ACHN (cell line): Measurements from ENCODE around the gene SCAMP1.
A peak's percentile ranks its signal among the peaks of the same experiment; 100 is the strongest.

Experiments used
- DNase-seq: peaks from one replicate; pipeline ENCODE4 v3.0.0-alpha.2; 2015
- in situ Hi-C: cut with HindIII; loops from 2 replicates; pipeline ENCODE4 v1.10.0; 2017; ENCODE audit warnings: low sequenced_read_pairs, low pct_ligation_motif_present, low pct_unique_long_range_greater_than_20kb

SCAMP1 gene

DNA sequence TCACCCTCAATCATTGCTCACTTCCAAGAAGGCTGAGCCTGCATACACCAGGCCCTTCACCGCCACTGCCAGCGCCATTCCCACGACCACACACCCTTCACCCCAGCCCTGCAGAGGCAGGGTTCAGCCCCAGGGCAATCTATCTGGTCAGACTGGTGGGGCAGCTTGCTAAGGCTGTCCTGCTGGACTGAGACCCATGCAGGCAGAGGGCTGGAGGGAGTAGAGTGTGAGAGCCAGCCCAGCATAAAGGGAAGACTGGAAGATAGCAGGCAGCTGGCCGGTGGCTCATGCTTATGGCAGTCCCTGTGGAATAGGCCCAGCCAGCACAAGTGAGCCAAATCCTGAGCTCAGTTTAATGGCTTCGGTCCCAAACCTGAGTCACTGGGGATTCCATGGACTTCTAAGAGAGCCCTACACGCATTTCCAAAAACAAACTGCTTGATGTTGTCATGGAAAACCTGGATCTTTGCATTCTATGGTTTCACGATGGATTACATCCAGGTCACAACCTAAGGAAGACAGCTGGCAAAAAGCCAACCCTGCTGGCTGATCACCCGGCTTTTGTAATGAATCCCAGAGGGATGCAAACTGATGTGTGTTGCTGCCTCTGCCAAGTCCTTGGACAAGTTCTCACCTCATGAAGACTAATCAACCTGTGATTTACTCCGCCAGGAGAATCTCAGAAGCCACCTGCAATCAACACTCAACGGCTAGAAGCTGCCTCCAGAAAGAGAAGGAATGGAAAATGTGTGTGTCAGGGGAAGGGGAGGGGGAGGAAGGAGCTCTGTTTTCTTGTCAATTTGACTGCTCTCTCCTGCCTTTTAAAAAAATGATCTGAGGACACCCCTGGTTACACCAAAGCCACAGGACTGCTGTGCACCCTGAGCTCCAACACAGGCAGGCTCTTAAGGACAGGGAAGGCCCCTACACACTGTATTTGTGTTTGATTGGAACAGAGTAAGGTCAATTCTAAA lies 144.6 kb downstream of the SCAMP1 start:
- DNase-seq = peak; percentile 75
- in situ Hi-C loops = no loop called here

GRCh38 chr5:78505860-78506259 lies 145.4 kb downstream of the SCAMP1 start:
- no peak for DNase-seq
- in situ Hi-C loops = no loop called here

DNA sequence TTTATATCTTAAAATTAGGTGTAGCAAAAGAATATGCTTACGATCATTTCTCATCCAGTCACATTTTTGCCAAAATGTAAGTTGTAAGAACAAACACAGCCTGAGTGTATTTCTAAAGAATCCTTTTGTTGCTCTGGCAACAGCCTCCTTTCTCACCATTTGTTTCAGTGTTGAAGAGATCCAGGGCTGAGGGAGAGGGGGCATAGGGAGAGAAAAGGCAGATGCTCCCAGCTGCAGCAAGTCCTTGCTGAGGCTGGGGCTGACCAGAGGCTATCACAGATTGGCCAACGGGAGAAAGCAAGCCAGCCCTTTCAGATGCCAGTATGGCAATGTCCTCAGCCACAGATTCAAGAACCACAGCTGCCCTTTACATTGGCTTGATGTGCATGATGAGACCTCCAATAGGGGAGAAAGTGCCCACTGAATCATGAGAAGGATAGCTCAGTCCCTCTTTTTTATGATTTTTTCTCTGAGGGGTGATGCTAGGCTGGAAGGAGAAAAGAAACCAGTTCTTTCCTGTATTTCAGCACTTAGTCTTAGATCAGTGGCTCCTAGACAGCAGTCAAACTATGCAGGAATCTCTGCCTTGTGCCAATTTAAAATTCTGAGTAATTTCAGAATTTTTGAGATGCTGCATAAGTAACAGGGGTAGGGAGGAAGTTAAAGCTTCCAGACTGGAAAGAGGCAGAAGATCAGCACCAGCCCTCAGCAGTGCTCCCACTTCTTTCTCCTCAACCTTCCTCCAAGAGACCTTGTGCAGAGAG lies 146.0 kb downstream of the SCAMP1 start:
- in situ Hi-C loops = no loop called here
- DNase-seq = no peak

GRCh38 chr5:78507531-78507930 lies 147.1 kb downstream of the SCAMP1 start:
- in situ Hi-C loops = no loop called here
- DNase-seq = no peak

DNA sequence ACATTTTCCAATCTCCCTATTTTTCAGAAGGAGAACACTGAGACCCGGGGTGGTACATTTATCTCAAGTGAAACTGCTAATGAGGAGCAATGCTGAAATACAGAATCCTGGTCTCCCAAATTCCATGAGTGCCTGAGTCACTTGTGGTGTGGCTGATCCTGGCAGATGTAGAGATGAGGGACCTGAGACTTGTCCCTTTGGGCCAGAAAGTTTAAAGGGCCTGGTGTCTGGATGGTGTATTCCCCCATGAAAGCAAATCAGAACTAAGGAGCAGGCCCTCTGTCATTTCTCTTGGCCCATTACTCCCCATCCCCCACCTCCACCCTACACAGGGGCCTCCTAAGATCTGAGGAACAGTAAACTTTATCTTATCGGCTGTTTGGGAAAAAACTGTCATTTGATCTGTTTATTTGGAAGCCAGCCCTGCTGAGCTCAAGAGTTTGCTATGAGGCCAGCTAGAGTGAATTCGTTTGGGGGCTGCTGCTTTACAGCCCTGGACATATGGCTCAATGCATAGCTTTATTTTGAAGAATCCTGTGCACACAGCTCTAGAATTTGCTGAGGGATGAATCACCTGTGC lies 147.9 kb downstream of the SCAMP1 start:
- DNase-seq = no peak
- in situ Hi-C loops = no loop called here

DNA sequence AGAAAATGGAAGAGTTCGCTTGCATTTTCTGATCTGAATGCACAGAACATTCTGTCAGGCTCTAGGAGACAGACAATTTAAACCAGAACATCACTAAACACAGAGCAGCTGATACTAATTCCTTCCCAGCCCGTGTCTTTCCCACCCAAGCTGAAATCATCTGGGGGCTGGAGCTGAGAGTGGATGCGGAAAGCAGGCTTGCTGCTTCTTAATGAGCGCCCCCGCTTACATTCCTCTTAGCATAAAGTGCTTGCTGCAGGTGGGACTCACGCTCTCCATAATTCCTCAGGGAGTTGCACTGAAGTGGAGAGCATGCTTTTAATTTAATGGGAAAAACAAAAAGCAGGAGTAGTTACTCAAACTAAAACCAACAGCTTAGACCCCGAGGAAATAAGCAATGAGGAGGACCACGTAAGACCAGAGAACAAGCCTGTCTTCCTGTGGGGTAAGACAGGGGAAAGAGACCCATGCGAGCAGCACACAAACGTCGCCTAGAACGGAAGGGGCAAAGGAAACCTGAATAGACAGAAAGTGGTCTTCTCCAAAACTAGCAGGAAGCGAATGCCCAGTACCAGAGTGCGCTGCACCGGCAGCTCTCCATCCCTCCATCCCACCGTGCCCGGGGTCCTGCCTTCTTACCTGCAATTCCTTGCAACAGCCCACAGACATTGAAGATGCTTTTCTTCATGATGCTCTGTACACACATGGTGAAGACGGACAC lies 148.9 kb downstream of the SCAMP1 start:
- DNase-seq = no peak
- in situ Hi-C loops = no loop called here

DNA sequence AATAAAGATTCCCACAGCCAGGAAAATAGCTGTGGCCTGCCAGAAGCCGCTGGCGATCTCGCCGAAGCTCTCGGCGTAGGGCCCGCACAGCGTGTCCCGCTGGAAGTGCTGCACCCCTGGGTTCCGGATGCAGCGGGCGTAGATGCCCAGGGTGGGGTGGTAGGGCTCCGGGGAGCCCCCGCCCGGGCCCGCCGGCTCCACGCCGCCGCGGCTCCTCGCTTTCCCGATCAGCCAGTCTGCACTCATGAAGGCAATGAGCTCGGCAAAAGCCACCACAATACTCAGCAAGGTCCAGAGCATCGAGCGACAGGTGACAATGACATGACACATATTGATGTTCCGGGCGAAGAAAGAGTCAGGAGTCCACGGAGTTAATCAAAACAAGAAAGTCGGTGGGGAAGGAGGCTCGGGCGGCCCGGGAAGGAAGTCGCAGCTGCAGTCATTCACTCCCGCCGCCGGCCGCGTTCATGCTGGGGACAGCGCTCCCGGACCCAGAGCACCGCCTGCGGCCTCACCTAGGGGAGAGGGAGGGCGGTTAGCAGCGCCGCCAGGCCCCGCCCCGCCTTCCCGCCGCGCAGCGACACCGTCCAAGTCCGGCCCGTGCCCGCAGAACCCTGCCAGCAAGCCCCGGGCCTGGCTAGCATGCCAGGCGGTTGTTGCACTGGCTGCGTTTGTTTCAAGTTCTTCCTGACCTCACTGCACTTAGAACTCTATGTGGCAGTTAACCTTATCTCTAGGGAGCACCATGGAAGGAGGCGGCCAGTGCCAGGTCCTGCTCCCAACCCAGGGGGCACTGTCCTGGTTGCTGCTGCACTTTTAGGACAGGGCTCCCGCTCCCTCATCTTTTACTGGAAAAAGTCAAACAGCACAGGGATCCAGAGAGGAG lies 149.7 kb downstream of the SCAMP1 start:
- in situ Hi-C loops = no loop called here
- peak; percentile 32 for DNase-seq

DNA sequence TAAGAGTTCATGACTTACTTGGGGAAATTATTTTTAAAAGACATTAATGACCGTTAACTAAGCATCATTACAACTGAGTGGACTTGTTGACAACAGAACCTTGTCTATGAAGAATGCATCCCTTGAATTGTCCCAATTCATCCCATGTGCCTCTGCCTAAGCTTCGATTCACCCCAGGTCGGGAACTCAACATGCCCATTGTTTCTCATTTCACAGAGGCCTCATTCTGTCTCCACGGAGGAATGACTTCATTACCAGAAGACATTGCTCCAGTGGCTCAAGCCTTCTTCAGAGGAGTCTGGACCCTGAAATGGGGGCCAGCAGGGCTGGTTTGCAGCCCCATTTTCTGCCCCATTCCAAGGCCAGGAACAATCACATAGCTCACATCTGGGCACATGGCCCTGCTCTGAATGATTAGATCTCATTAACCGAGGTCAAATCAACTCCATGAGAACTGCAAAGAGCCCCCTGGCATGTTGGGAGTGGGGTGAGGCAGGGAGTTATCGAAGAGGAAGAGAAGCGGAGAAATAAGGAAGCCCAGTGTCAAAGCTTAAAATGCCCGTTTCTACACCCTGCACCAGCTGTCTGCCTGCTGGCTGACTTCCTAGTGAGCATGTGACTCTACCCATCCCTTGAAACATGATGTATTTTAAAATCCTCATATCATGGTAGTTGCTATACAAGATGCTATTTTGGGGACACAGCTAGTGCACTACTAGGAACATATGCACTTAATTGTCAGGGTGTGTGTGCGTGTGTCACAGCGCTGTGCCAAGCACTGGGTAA lies 150.9 kb downstream of the SCAMP1 start:
- in situ Hi-C loops = no loop called here
- no peak for DNase-seq

- in situ Hi-C loops = no loop called here
Measured at GRCh38 chr5:78512435-78512834, 152.0 kb downstream of the SCAMP1 start.

GRCh38 chr5:78513441-78513840 lies 153.0 kb downstream of the SCAMP1 start:
- DNase-seq = no peak
- in situ Hi-C loops = no loop called here

More at GRCh38 chr5:78512435-78512834, 152.0 kb downstream of the SCAMP1 start:
- no peak for DNase-seq

DNA sequence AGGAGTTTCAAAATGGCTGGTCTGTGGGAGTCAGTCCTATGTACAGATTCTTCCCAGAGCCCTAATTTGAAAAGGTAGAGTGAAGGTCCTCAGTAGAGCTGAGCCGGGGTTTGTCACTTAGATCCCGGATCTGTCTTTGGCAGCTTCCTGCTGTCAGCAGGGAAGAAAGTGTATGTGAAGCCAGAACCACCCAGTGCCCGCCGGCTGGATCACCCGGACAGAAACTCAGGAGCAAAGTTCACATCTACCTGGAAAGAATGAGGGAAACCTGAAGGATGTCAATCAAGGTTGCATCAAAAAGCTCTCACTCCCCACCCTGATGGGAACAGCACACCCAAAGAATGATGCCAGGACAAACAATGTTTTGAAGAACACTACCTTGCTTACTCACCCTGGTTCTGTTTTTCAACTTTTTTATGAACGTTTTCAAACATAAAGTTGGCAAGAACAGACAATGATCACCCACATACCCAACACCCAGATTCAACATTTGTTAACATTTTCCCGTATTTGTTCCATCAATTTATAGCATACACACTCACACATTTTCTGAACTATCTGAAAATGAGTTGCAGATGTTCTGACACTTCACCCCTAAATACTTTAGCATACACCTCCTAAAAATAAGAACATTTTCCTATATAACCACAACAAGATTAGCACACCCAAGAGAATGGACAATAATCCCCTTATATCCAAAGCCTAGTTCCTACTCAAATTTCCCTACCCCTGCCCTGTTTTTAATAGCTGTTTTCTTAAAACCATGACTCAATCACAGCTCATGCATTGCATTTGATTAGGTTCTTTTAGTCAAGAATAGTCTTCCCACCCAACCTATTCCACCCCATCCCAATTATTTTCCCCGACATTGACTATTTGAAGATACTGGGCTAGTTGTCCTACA lies 154.3 kb downstream of the SCAMP1 start:
- no peak for DNase-seq
- in situ Hi-C loops = no loop called here

GRCh38 chr5:78515670-78516069 lies 155.3 kb downstream of the SCAMP1 start:
- DNase-seq = no peak
- in situ Hi-C loops = no loop called here

GRCh38 chr5:78518365-78519197 lies 158.2 kb downstream of the SCAMP1 start:
- in situ Hi-C loops = no loop called here

DNA sequence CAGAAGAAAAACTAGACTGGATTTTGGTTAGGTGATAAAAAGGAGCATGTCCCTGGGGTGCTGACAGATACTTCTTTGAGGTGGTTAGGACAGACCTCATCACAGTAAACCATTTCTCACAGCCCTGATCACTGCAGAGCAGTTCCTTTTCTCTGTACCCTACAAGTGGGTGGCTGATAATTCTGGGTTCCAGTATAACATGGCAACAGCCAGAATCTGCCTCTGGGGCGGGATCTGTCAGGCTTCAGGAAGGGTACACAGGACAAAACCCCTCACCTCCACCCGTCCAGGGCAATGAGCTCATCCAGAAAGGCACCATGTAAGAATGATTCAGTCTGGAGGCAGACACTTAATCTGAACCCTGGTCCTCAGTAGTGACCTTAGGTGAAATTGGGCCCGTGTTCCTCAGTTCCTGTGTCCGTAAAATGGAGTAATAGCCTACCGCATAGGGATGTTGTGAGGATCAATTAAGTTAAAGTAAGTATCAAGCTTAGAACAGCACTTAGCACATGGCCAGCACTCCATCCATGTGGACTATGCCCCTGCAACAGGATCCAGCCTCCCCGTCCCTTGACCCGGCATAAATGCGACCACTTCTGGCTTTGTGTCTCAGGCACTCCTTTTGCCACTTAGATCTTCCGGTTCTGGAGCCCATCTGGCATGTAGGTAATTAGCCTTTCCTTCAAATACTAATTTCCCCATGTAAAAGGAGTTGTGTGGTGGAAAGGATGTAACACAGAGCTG lies 159.0 kb downstream of the SCAMP1 start:
- no peak for DNase-seq
- in situ Hi-C loops = no loop called here

More at GRCh38 chr5:78518365-78519197, 158.2 kb downstream of the SCAMP1 start:
- DNase-seq = peak; percentile 82

- in situ Hi-C loops = no loop called here
- no peak for DNase-seq
Measured at GRCh38 chr5:78521455-78521854, 161.0 kb downstream of the SCAMP1 start.
